Measurements from ENCODE around the gene STEAP1B. TPM values are rescaled to one million over a fixed set of nuclear protein-coding genes. Genes with fewer than 3 reads are reported as not detected.

The STEAP1B gene
- polyA plus RNA-seq, 1 experiment = 1.4 TPM

DNA sequence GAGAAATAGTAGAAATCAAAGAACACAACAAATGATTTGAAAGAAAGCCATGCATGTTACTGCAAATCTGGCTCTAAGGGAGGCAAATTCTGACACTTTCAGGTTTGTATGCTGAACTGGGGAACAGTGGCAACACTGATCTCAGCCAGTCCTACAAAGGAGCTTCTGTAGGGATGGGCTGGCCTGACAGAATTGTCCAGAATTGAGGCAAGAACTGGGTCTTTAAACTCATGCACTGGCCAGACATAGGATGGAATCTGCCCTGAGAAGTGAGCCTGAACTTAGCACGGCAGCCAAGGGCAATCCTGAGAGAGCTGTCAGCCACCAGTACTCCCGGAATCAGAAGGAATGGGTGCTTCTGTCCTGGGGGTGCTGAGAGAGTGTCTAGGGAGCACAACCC, 72.1 kb downstream of the STEAP1B start:
- POLR2A ChIA-PET = no interaction called here
- TF ChIP-seq, protein P1, sequence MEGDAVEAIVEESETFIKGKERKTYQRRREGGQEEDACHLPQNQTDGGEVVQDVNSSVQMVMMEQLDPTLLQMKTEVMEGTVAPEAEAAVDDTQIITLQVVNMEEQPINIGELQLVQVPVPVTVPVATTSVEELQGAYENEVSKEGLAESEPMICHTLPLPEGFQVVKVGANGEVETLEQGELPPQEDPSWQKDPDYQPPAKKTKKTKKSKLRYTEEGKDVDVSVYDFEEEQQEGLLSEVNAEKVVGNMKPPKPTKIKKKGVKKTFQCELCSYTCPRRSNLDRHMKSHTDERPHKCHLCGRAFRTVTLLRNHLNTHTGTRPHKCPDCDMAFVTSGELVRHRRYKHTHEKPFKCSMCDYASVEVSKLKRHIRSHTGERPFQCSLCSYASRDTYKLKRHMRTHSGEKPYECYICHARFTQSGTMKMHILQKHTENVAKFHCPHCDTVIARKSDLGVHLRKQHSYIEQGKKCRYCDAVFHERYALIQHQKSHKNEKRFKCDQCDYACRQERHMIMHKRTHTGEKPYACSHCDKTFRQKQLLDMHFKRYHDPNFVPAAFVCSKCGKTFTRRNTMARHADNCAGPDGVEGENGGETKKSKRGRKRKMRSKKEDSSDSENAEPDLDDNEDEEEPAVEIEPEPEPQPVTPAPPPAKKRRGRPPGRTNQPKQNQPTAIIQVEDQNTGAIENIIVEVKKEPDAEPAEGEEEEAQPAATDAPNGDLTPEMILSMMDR (IDR thresholded peaks at IDR 0.05; ENCODE audit: insufficient read depth, low read depth, low read length) = no peak
- Histone ChIP-seq H3K4me3 (ENCODE audit: low read depth, low read length) (no peak overlapping the region), H3K27me3 (ENCODE audit: control insufficient read depth, insufficient read depth, low read length) (no peaks in the 10 kb centered on the region), H3K36me3 (ENCODE audit: control insufficient read depth, insufficient read depth, low read length) (no peaks in the 10 kb centered on the region)
- CTCF ChIA-PET = interaction anchor here (0.9 to 1.5 kb wide), 3 partner anchors 21 to 318 kb away, joined by 3 to 4 read pairs (median 3); no protein-coding TSS in a partner anchor
- DNase-seq (ENCODE audit: low read depth) = no peak

DNA sequence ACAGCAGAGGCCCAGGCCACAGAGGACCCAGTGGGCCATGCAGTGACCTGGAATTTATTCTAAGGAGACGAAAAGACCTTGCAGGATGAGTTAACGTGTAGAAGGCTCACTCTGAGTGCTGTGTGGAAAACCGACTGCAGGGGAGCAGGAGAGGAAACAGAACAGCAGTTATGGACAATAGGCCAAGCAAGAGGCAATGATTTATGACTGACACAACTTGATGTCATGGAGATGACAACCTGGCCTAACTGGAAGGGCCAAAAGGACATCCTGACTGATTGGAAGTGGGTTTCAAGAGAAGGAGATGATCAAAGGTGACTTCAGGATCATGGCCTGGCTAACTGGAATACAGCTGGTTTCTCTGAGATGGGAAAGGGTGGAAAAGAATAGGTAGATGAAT, 72.9 kb downstream of the STEAP1B start:
- no peaks in the 10 kb centered on the region for H3K27me3 ChIP-seq (ENCODE audit: control insufficient read depth, insufficient read depth, low read length)
- CTCF ChIA-PET = interaction anchor here (1.0 kb wide), 1 partner anchor 28 kb away, joined by 3 read pairs; no protein-coding TSS in a partner anchor
- H3K4me3 ChIP-seq (ENCODE audit: low read depth, low read length) = no peak overlapping the region
- no peak for DNase-seq (ENCODE audit: low read depth)
- no peaks in the 10 kb centered on the region for H3K36me3 ChIP-seq (ENCODE audit: control insufficient read depth, insufficient read depth, low read length)
- TF ChIP-seq, protein P1 (IDR thresholded peaks at IDR 0.05; ENCODE audit: insufficient read depth, low read depth, low read length) = no peak
- POLR2A ChIA-PET = no interaction called here

DNA sequence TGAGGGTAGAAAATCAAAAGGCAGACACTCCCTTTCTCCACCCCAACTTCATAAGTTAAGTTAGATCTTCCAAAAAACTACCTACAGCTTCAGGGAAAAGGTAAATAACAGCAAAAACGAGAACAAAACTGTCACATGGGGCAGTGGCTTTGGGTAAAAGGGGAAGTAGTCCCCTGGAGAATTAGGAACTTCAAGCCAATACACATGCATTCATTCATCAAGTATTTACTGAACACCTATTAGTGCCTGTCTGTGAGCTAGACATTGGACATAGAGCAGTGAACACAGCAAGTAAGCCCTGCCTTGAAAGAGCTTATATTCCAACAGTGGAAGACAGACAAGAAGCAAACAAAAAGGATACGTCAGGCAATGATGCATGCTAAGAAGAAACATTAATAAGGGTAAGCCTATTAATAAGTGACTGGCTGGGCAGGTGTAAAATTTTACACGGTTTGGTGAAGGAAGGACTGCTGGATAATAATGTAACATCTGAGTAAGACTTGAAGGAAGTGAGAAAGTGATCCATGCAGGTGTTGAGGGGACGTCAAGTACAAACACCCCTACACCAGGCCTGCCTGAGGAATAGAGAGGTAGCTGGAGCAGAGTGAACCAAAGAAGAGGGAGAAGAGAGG, 73.4 kb downstream of the STEAP1B start:
- no peaks in the 10 kb centered on the region for H3K27me3 ChIP-seq (ENCODE audit: control insufficient read depth, insufficient read depth, low read length)
- H3K4me3 ChIP-seq (ENCODE audit: low read depth, low read length) = no peak overlapping the region
- ChIA-PET POLR2A (no interaction called here), CTCF (interaction anchor here (1.0 kb wide), 1 partner anchor 27 kb away, joined by 3 read pairs; no protein-coding TSS in a partner anchor)
- no peak for DNase-seq (ENCODE audit: low read depth)
- H3K36me3 ChIP-seq (ENCODE audit: control insufficient read depth, insufficient read depth, low read length) = no peaks in the 10 kb centered on the region
- TF ChIP-seq, protein P1 (IDR thresholded peaks at IDR 0.05; ENCODE audit: insufficient read depth, low read depth, low read length) = no peak

DNA sequence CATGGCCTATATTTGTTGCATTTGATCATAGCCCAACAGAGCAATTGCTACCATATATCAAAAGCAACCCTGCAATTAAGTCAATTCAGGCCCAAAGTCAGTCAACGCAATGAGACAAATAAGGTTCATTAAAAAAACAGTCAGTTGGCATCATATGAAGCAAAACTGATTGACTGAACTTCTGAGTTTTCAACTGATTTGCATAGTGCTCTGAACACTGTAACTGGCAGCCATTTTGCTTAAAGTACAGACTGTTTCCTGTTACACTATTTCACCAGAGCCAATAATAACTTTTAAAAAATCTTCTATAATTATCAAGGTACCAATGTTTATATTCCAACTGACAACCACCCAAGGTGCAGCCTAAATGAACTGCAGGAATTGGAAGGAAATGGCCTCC, 74.6 kb downstream of the STEAP1B start:
- Histone ChIP-seq H3K36me3 (ENCODE audit: control insufficient read depth, insufficient read depth, low read length) (no peaks in the 10 kb centered on the region), H3K4me3 (ENCODE audit: low read depth, low read length) (no peak overlapping the region), H3K27me3 (ENCODE audit: control insufficient read depth, insufficient read depth, low read length) (no peaks in the 10 kb centered on the region)
- TF ChIP-seq, protein P1 (IDR thresholded peaks at IDR 0.05; ENCODE audit: insufficient read depth, low read depth, low read length) = no peak
- POLR2A ChIA-PET = no interaction called here
- DNase-seq (ENCODE audit: low read depth) = no peak
- CTCF ChIA-PET = no interaction called here

DNA sequence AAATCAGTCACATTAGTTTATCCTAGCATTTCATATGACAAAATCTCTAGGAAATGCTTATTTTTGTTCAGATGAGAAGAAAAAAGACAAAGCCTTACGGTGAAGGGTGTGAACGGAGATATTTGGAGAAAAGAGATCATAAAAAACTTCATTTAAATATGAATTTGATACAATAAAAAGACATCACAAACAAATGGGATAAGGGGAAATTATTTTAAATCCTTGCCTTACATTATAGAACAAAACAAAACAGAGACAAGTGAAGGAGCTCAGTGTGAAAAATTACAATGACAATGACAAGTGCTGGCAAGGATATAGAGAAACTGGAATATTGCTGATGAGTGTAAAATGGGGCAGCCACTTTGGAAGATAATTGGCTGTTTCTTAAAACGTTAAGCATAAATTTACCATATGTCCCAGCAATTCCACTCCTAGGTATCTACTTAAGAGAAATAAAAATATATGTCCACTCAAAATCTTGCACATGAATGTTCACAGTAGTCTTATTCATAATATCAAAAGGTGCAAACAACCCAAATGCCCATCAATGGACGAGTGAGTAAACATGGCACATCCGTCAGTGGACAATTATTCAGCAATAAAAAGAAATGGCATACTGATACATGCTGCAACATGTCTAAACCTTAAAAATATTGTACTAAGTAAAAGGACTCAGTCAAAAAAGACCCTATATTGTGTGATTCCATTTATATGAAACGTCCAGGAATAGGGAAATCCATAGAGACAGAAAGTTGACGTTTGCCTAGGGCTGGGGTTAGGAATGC, 77.0 kb downstream of the STEAP1B start:
- Histone ChIP-seq H3K4me3 (ENCODE audit: low read depth, low read length) (no peak overlapping the region), H3K36me3 (ENCODE audit: control insufficient read depth, insufficient read depth, low read length) (no peaks in the 10 kb centered on the region), H3K27me3 (ENCODE audit: control insufficient read depth, insufficient read depth, low read length) (no peaks in the 10 kb centered on the region)
- POLR2A ChIA-PET = no interaction called here
- CTCF ChIA-PET = no interaction called here
- TF ChIP-seq, protein P1 (IDR thresholded peaks at IDR 0.05; ENCODE audit: insufficient read depth, low read depth, low read length) = no peak
- DNase-seq (ENCODE audit: low read depth) = no peak

Data from BJ (cell line).